Spleen (tissue), 11 donors: ENCODE data around the gene MED10. TPM values are rescaled to one million over a fixed set of nuclear protein-coding genes. Genes with fewer than 3 reads are reported as not detected.

Experiments used
- DNase-seq: peaks from one replicate; pipeline ENCODE4 v3.0.0-alpha.2; 2020
- H3K27ac ChIP-seq, 8 donors: fragments of 200-600 bp; sonication (generic) in 7 of 8; 1 replicate in 4 of 8; 2 replicates in 4 of 8; pipeline versions ENCODE4 v1.5.0 to v1.8.0; 2016 to 2021; ENCODE audit warnings: inconsistent platforms in 4 of 8, mild to moderate bottlenecking in 4 of 8, moderate library complexity in 1 of 8
- H3K27me3 ChIP-seq, 7 donors: fragments of 200-600 bp; sonication (generic) in 6 of 7; replicated peaks in 1 of 7; 1 replicate in 4 of 7; 2 replicates in 3 of 7; pipeline versions ENCODE4 v1.5.0 to v1.8.0; 2016 to 2021; ENCODE audit warnings: inconsistent platforms in 3 of 7, mild to moderate bottlenecking in 1 of 7
- H3K36me3 ChIP-seq, 6 donors: fragments of 200-600 bp; sonication (generic) in 5 of 6; 1 replicate in 4 of 6; 2 replicates in 2 of 6; pipeline versions ENCODE4 v1.5.0 to v1.8.0; 2016 to 2021; ENCODE audit warnings: inconsistent platforms in 2 of 6
- H3K4me1 ChIP-seq, 6 donors: fragments of 200-600 bp; sonication (generic) in 5 of 6; 1 replicate in 3 of 6; 2 replicates in 3 of 6; pipeline versions ENCODE4 v1.5.0 to v1.8.0; 2016 to 2021; ENCODE audit warnings: inconsistent platforms in 3 of 6
- H3K4me3 ChIP-seq, 8 donors: fragments of 200-600 bp; sonication (generic) in 7 of 8; 1 replicate in 4 of 8; 2 replicates in 4 of 8; pipeline versions ENCODE4 v1.5.0 to v1.8.0; 2016 to 2021; ENCODE audit warnings: inconsistent platforms in 4 of 8, mild to moderate bottlenecking in 4 of 8, moderate library complexity in 2 of 8
- H3K9me3 ChIP-seq, 8 donors: fragments of 200-600 bp; sonication (generic) in 7 of 8; 1 replicate in 4 of 8; 2 replicates in 4 of 8; pipeline versions ENCODE4 v1.5.0 to v1.8.0; 2016 to 2021; ENCODE audit warnings: inconsistent platforms in 4 of 8
- POLR2A ChIP-seq, 3 donors: fragments of 450-650 bp; IDR thresholded peaks; one replicate each; pipeline ENCODE4 v1.5.1; 2017; ENCODE audit warnings: antibody characterized with exemption in 3 of 3, mild to moderate bottlenecking in 1 of 3
- POLR2AphosphoS5 ChIP-seq, 3 donors: sonication (generic); formaldehyde crosslinking; IDR thresholded peaks; one replicate each; pipeline ENCODE4 v1.5.1; 2017; ENCODE audit warnings: antibody characterized with exemption in 3 of 3
- WGBS, 5 donors: extraction: QIAGEN DNeasy Blood & Tissue Kit in 3 of 5; methylation state at CpG; one replicate each; pipeline versions ENCODE4 v1.1.5 to v1.1.7; 2013 to 2018; 5-methylcytosine and 5-hydroxymethylcytosine counted together
- intact Hi-C: fragments of 100-400 bp; cut with DNase I; formaldehyde crosslinking; loops from one replicate; pipeline ENCODE4 v1.15.0; 2023; ENCODE audit warnings: low total_unique reads
- polyA plus RNA-seq, 3 donors: library from polyadenylated mRNA; stranded (reverse); fragments of 200-250 nt; gene quantifications; one replicate each; pipeline ENCODE4 v1.2.1, GENCODE V29; 2013
- total RNA-seq, 7 donors: library from RNA; depleted of rRNA in 3 of 7; stranded (reverse); fragments of >200 nt in 3 of 7; fragmentation: NEBNext Ultra II Directional in 4 of 7; extraction: Animal tissue kit (Norgen Biotek cat#: 25700) in 4 of 7; gene quantifications; one replicate each; pipeline versions ENCODE4 v1.1.0 to v1.2.1, GENCODE V29; 2016 to 2021
- TF ChIP-seq, protein P1 (sequence below), 11 experiments: fragments of 200-600 bp in 7 of 11; fragments of 450-650 bp in 4 of 11; sonication (generic) in 4 of 11; IDR thresholded peaks in 8 of 11; conservative IDR thresholded peaks in 3 of 11; 1 replicate in 7 of 11; 2 replicates in 4 of 11; pipeline versions ENCODE4 v1.4.0 to v1.8.0; 2016 to 2021; ENCODE audit warnings: antibody characterized with exemption in 11 of 11, inconsistent platforms in 4 of 11, mild to moderate bottlenecking in 1 of 11
- donor health status: healthy with polysubstance abuse.
- donor health status: DM: no; HTN: no; CAD: no; lungs with moderate emphysema.
- donor health status: DM: no; HTN: no; CAD: no.
- donor health status: Bipolar disorder and iron deficiency.
- donor health status: healthy.
- donor health status: DM: no; HTN: no; CAD: no.
- donor health status: DM: yes; HTN: yes; CAD: no.

The MED10 gene
- total and polyA plus RNA-seq, 10 donors, result 31.9 to 50.4 (median 43.6) TPM

DNA sequence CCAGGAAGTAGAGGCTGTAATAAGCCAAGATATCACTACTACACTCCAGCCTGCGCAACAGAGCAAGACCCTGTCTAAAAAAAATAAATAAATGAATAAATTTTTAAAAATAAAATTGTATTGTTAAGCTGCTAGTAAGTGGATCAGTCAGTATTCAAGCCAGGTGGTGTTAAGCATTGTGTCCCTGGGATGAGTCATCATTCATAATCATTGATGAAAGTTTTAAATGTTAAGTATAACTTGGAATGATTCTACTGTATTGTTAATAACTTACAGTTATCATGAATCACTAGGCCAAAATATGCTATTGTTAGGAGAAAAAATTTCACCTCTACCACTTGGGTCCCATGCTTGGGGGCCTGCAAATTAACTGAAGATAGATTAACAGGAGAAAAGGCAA lies 38.2 kb downstream of the MED10 start:
- Histone ChIP-seq H3K4me3 (no peak overlapping the region), H3K36me3 (peaks cover 0 to 4% (median 0%) of the 10 kb centered on the region in 6 donors), H3K27me3 (no peaks in the 10 kb centered on the region), H3K9me3 (no peaks in the 10 kb centered on the region), H3K4me1 (no peaks in the 10 kb centered on the region), H3K27ac (no peak overlapping the region)
- 85 to 100% (median 93%) methylated on average over 1 of the region's 1 CpG for WGBS, 5 donors
- intact Hi-C loops, result no loop called here
- DNase-seq, result no peak
- no peak for TF ChIP-seq POLR2AphosphoS5 (IDR thresholded peaks at IDR 0.05)
- TF ChIP-seq, protein P1, sequence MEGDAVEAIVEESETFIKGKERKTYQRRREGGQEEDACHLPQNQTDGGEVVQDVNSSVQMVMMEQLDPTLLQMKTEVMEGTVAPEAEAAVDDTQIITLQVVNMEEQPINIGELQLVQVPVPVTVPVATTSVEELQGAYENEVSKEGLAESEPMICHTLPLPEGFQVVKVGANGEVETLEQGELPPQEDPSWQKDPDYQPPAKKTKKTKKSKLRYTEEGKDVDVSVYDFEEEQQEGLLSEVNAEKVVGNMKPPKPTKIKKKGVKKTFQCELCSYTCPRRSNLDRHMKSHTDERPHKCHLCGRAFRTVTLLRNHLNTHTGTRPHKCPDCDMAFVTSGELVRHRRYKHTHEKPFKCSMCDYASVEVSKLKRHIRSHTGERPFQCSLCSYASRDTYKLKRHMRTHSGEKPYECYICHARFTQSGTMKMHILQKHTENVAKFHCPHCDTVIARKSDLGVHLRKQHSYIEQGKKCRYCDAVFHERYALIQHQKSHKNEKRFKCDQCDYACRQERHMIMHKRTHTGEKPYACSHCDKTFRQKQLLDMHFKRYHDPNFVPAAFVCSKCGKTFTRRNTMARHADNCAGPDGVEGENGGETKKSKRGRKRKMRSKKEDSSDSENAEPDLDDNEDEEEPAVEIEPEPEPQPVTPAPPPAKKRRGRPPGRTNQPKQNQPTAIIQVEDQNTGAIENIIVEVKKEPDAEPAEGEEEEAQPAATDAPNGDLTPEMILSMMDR (IDR thresholded peaks at IDR 0.05 in 8 of 11, conservative IDR thresholded peaks at IDR 0.05 in 3 of 11), result no peak
- no peak for TF ChIP-seq POLR2A (IDR thresholded peaks at IDR 0.05)

DNA sequence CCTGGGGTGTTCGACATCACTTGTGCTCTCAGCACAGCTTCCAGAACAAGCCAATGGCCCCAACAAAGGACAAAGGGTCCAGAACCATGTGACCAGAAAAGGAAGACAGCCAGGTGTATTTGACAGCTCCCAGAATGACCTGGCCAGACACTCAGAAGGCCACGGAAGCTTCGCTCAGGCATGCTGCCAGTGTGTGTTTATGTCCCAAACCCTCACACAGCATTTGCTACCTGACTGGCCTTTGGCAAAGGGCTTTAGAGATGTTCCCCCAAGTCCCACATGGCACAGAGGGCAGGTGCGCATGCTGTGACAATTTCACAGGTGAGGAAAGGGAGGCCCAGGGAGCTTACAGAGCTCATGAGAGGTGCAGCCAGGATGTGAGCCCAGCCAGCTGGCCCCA lies 39.5 kb downstream of the MED10 start:
- intact Hi-C loops, result no loop called here
- Histone ChIP-seq H3K4me3 (no peak overlapping the region), H3K4me1 (no peaks in the 10 kb centered on the region), H3K27me3 (no peaks in the 10 kb centered on the region), H3K9me3 (no peaks in the 10 kb centered on the region), H3K36me3 (peaks cover 0 to 15% (median 3%) of the 10 kb centered on the region in 6 donors), H3K27ac (no peak overlapping the region)
- DNase-seq, result no peak
- TF ChIP-seq, protein P1 (IDR thresholded peaks at IDR 0.05 in 8 of 11, conservative IDR thresholded peaks at IDR 0.05 in 3 of 11), result no peak
- TF ChIP-seq POLR2A (IDR thresholded peaks at IDR 0.05) (no peak), POLR2AphosphoS5 (IDR thresholded peaks at IDR 0.05) (no peak)
- 86 to 97% (median 96%) methylated on average over 4 of the region's 4 CpGs for WGBS, 5 donors

DNA sequence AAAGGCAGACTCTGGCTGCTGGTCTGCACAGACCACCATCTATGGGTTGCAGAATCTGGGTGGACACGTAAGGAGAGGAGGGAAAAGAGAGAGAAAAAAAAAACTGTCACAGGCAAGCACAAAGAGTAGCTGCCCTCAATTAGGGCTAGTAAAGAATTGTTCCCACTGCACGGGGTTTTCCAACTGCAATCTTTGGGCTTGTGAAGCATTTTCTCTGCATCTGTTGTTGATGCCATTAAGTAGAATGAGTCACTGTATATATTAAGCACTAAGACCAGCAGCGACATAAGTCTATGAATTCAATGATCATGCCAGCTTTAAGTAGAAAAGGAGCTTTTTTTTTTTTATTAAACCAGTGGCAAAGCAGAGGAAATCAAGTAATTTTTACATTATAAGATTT lies 40.2 kb downstream of the MED10 start:
- no peaks in the 10 kb centered on the region for H3K4me1 ChIP-seq
- 77 to 92% (median 89%) methylated on average over 3 of the region's 3 CpGs for WGBS, 5 donors
- H3K27me3 ChIP-seq, result no peaks in the 10 kb centered on the region
- no peak overlapping the region for H3K4me3 ChIP-seq
- TF ChIP-seq, protein P1 (IDR thresholded peaks at IDR 0.05 in 8 of 11, conservative IDR thresholded peaks at IDR 0.05 in 3 of 11), result no peak
- TF ChIP-seq POLR2AphosphoS5 (IDR thresholded peaks at IDR 0.05) (no peak), POLR2A (IDR thresholded peaks at IDR 0.05) (no peak)
- H3K9me3 ChIP-seq, result no peaks in the 10 kb centered on the region
- H3K36me3 ChIP-seq, result peaks cover 0 to 22% (median 3%) of the 10 kb centered on the region in 6 donors
- DNase-seq, result no peak
- no peak overlapping the region for H3K27ac ChIP-seq
- intact Hi-C loops, result no loop called here

DNA sequence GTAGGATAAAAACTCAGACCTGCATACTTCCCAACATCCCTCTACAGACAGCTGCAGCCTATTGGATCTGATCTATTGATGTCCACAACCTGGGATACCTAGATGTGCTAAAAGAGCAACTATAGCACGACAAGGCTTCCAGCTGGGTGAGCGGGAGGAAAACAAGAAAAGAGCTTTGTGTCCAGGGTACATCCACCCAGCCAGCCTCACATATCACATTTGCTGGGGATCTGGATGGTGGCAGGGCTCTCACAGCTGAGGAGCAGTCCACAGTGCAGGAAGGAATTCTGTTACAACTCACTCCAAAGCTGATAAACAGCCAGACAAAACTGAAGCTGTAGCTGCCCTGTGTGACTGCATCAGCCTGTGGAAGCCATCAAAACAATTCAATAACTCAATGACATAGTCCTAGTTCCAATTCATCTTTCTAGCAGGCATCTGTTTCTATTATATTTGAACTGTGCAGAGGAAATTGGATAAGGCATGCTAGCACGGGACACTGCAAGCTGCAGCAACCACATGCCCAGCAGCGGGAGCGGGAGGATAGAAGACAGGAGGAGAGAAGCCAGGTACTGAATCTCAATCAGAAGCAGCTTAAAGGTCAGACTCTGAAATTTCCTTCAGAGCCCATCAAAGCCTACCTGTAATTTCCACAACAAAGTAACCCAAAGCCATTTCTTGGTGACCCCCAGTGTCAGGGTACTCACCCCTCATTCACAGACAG lies 45.0 kb downstream of the MED10 start:
- H3K27ac ChIP-seq, result no peak overlapping the region
- no peaks in the 10 kb centered on the region for H3K27me3 ChIP-seq
- no peaks in the 10 kb centered on the region for H3K4me1 ChIP-seq
- no peak for DNase-seq
- peaks cover 4 to 36% (median 25%) of the 10 kb centered on the region in 8 donors for H3K9me3 ChIP-seq
- peaks cover 0 to 53% (median 6%) of the 10 kb centered on the region in 6 donors for H3K36me3 ChIP-seq
- 90 to 95% (median 91%) methylated on average over 5 of the region's 5 CpGs for WGBS, 5 donors
- TF ChIP-seq, protein P1 (IDR thresholded peaks at IDR 0.05 in 8 of 11, conservative IDR thresholded peaks at IDR 0.05 in 3 of 11), result no peak
- TF ChIP-seq POLR2A (IDR thresholded peaks at IDR 0.05) (no peak), POLR2AphosphoS5 (IDR thresholded peaks at IDR 0.05) (no peak)
- intact Hi-C loops, result no loop called here
- no peak overlapping the region for H3K4me3 ChIP-seq
